ENCODE data around the gene TMEM248.
"Not testable (repeated sequence)": the region's sequence is repeated elsewhere in the genome, so short reads cannot be mapped to it uniquely, and the experiment has no call there.

The TMEM248 gene

DNA sequence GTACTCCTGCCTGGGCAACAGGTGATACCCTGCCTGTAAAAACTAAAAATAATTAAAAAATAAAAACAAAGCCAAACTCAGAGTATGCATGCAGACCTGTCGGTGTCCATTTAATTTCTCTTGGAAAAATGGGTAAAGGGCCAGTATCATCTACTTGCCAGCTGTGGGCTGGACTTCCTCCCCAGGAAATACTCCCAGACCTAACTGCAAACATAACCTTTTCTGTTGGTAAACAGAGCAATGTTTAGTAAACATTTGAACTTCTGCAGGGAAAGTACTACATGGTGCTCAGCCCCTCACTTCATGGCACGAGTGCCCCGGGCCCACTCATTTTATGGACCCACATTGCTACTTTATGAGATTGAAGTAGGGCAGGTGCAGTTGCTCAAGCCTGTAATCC is 10.2 kb upstream of the TMEM248 start:
- DNase-seq = no peak

GRCh38 chr7:66911191-66911590 is 9.8 kb upstream of the TMEM248 start:
- DNase-seq = not testable (repeated sequence)

- no peak for DNase-seq
These were observed 8.8 kb upstream of the TMEM248 start for GRCh38 chr7:66912195-66912594.

GRCh38 chr7:66913118-66914037 is 7.6 kb upstream of the TMEM248 start:
- DNase-seq = no peak

DNA sequence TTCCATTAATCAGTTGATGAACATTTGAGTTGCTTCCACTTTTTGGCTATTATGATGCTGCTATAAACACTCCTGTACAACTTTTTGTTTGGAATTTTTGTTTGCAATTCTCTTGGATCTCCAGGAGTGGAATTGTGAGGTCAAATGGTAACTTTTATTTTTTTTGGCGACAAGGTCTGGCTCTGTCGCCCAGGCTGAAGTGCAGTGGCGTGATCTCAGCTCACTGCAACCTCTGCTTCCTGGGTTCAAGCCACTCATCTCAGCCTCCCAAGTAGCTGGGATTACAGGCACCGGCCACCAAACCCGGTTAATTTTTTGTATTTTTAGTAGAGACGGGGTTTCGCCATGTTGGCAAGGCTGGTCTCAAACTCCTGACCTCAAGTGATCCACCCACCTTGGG is 3.1 kb upstream of the TMEM248 start:
- not testable (repeated sequence) for DNase-seq

DNA sequence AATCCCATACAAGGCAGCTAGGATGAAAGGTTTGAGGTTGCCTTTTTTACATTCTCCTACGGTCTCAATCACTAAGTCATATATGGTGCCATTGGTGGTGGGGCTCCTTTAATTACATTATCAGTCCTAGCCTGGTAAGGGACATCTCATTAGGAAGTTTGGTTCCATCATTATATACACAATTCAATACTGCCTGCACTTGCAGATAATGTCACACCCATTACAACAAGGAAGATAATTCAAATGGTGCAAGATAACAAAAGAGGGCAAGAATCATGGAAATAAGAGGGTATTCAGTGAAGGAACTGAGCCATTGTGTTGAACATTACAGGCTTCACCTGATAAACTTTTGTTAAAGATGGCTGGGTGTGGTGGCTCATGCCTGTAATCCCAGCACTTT is 1.7 kb upstream of the TMEM248 start:
- DNase-seq = no peak

GRCh38 chr7:66919704-66920103 is 1.3 kb upstream of the TMEM248 start:
- DNase-seq = no peak

DNA sequence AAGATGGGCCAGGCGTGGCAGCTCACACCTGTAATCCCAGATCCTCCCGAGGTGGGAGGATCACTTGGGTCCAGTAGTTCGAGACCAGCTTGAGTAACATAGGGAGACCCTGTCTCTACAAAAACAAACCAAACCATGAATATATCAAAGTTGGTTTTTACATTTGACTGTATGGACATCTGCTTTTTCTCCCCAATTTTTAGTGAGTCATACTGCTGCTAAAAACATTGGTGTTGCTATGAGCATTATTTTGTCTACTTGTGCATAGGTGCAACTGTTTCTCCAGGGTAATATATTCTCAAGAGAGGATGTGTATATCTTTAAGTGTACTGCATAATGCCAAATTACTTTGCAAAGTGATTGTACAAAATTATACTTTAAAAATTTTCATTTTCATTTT is 769 bp upstream of the TMEM248 start:
- DNase-seq = no peak

DNA sequence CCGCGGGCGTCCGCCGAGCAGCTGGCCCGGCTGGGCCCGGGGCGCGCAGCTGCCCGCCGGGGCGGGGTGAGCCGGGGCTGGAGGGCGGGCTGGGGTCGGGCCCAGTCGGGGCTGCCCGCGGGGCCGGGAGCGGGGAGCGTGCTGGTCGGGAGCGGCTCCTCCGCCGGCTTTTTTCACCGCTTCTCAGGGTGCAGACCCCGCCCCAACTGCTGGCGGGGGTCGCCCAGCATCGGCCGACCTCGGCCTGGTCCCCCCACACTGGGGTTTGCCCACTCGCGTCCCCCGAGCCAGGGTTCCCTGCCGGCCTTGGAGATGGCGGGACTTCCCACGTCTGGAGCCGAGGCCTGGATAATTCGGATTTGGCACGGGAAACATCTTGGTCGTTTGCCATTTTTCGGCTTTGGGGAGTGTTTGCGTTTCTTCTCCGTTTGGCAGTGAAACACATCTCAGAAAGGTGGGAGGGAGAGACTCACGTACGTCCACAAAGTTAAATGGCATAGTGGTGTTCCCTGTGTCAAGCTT is 432 bp downstream of the TMEM248 start:
- DNase-seq = peak; percentile 32 to 41 (median 34)

DNA sequence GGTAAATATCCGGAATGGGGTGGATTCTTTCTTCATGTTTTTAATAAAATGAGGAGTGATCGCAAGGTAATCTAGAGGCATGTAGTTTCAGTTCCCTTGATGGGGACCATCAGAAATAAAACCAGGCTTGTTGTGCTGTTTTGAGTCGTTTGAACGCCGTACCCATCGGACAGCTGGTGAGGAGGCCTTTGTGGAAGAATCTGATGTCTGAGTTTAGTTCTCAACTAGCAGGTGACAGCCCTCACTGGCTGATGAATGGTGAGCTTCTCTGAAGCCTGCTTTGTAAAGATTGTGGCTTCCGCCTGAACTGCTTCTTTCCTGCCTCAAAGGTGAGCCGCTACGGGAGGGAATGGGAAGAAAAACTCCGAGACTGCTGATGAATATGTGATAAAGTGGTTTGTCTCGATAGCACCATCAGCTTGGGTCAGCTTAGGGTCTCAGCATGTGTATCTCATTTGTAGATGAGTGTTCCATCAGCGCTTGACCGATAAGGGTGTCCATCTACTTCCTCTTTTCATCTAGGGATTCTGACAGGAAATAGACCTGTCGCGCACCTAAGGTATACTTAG is 977 bp downstream of the TMEM248 start:
- DNase-seq = no peak

DNA sequence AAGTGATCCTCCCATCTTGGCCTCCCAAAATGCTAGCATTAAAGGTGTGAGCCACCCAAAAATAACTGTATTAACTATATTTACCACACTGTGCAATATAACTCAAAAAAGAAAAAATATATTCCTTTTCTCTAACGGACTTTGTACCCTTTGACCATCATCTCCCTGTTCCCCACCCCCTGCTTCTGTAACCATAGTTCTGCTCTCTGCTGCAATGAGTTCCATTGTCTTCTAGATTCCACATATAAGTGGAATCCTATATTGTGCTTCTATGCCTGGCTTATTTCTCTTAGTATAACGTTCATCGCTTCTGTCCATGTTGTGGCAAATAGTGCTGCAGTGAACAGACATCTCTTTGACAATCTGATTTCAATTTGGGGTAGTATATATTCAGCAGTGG is 4.2 kb downstream of the TMEM248 start:
- DNase-seq = no peak

DNA sequence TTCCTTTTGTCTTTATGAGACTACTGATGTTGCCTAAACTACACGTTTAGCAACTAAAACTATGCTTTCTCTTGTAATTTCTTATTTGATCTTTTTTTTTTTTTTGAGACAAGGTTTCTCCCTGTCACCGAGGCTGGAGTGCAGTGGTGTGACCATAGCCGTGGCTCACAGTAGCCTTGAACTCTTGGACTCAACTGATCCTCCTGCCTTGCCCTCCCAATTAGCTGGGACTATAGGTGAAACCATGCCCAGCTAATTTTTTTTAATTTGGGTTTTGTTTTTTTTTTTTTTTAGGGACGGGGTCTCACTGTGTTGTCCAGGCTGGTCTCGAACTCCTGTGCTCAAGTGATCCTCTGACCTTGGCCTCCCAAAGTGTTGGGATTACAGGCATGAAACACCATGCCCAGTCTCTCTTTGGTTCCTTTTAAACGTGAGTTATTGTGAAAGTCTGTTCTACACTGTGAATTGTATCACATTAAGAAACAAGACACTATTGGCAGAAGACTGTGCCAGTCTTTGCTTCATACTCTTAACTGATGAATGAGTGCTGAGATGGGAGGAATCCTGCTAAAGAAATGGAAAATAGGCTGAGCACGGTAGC is 6.4 kb downstream of the TMEM248 start:
- DNase-seq = no peak

- no peak for DNase-seq
These were observed 7.4 kb downstream of the TMEM248 start for GRCh38 chr7:66928388-66928787.

DNA sequence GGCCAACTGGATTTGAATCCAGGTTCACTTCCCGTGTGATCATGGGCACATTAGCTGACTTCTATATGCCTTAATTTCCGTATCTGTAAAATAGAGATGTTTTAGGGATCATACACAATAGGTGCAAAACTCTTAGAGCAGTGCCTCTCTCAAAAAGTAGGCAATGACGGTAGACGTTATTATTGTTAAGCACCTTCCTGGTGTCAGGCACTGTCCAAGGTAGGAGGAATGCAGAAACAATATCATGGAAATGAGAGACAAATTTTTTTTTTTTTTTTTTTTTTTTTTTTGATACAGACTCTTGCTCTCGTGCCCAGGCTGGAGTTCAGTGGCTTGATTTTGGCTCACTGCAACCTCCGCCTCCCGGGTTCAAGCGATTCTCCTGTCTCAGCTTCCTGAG is 8.1 kb downstream of the TMEM248 start:
- DNase-seq = no peak

DNA sequence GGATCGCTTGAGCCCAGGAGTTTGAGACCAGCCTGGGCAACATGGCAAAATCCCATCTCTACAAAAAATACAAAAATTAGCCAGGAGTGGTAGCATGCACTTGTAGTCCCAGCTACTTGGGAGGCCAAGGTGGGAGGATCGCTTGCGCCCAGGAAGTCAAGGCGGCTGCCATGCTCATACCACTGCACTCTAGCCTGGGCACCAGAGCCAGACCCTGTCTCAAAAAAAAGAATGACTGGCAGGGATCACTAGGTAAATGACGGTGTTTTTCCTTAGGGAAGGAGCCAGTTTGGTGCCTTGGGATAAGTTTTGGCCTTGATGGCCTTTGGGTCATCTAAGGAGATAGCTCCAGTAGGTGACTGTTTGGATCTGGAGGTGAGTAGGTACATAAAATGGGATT is 8.9 kb downstream of the TMEM248 start:
- DNase-seq = no peak

GRCh38 chr7:66930341-66930740 is 9.3 kb downstream of the TMEM248 start:
- DNase-seq = no peak

- no peak for DNase-seq
These were observed 12.4 kb downstream of the TMEM248 start for GRCh38 chr7:66933469-66933868.

GRCh38 chr7:66937940-66938339 is 16.9 kb downstream of the TMEM248 start:
- DNase-seq = no peak

DNA sequence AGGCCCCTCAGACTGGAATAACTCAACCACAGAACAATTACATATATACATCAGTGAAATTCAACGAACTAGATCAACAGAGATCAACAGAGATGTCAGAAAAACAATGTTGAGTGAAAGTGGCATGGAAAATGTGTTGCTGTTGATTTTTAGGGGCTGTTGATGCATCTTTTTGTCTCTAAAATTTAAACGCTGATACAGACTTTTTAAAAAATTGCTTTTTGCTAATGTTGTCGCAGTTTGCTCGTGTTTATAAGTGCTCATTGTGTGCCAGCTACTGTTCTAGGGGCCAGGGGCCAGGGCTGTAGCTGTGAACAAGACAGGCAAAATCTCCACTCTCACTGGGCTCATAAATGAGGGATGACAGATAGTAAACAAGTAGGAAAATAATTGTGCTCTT is 18.3 kb downstream of the TMEM248 start:
- DNase-seq = no peak

GRCh38 chr7:66946545-66946944 is 25.5 kb downstream of the TMEM248 start:
- DNase-seq = no peak

DNA sequence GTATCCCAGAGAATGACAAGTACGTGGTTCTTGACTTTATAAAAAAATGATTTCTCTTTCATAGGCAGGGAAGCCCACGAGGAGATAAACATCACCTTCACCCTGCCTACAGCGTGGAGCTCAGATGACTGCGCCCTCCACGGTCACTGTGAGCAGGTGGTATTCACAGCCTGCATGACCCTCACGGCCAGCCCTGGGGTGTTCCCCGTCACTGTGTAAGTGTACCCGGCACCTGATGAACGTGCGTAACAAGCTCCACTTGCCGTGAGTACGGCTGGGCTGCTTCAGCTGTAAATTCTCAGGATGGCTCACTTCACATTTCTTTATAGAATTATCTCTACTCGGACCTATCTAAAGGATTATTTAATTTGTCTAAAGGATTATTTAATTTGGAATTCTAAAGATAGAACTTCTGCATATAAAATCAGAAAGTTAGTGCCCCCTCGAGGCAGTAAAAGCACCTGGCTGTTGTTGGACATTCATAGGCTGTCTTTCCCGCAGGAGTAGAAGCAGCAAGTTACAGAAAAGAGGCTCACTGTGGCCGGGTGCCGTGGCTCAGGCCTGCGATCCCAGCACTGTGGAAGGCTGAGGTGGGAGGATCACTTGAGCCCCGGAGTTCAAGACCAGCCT is 27.6 kb downstream of the TMEM248 start:
- DNase-seq = no peak

DNA sequence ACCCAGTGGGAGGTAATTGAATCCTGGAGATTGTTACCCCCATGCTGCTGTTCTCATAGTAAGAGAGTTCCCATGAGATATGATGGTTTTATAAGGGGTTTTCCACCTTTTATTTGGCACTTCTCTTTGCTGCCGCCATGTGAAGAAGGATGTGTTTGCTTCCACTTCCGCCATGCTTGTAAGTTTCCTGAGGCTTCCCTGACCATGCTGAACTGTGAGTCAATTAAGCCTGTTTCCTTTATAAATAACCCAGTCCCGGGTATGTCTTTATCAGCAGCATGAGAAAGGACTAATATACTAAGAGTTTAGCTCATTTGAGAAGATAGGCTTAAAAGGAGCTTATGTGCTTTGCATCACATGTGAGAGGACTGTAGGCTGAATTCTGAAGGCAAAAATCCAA is 29.3 kb downstream of the TMEM248 start:
- no peak for DNase-seq

DNA sequence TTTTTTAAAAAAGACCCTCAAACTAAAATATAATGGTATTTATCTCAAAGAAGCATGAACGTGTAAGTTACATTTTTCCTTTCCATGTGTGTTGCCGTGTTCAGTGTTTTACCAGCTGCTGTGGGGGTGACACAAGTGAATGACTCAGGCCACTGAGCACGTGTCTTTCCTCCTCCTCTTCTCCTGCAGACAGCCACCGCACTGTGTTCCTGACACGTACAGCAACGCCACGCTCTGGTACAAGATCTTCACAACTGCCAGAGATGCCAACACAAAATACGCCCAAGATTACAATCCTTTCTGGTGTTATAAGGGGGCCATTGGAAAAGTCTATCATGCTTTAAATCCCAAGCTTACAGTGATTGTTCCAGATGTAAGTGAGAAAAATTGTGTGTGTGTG is 29.7 kb downstream of the TMEM248 start:
- DNase-seq = no peak

Data from suppressor macrophage treated with lipopolysaccharide for 1 hour (primary cell).